HUES64 (cell line): ENCODE measurements around the gene C2.
"Not testable (repeated sequence)": the region's sequence is repeated elsewhere in the genome, so short reads cannot be mapped to it uniquely, and the experiment has no call there.

Experiments
- H3K27ac ChIP-seq: 2 replicates; pipeline ENCODE4 v1.7.0; 2013; ENCODE audit warnings: low read depth, low read length, inconsistent platforms
- H3K27me3 ChIP-seq: 2 replicates; pipeline ENCODE4 v1.6.1; 2013; ENCODE audit warnings: mild to moderate bottlenecking, low read length; ENCODE audit not compliant: insufficient read depth
- H3K36me3 ChIP-seq: 2 replicates; pipeline ENCODE4 v1.6.1; 2013; ENCODE audit warnings: mild to moderate bottlenecking, low read length; ENCODE audit not compliant: insufficient read depth
- H3K4me1 ChIP-seq: 2 replicates; pipeline ENCODE4 v1.6.1; 2013; ENCODE audit warnings: mild to moderate bottlenecking, low read length, moderate library complexity; ENCODE audit not compliant: insufficient read depth
- H3K4me3 ChIP-seq: 2 replicates; pipeline ENCODE4 v1.5.1; 2013; ENCODE audit warnings: mild to moderate bottlenecking, low read length, moderate library complexity
- H3K9ac ChIP-seq: 2 replicates; pipeline ENCODE4 v1.6.1; 2013; ENCODE audit warnings: mild to moderate bottlenecking, low read depth, low read length
- H3K9me3 ChIP-seq: 2 replicates; pipeline ENCODE4 v1.6.1; 2013; ENCODE audit warnings: low read depth, low read length; ENCODE audit not compliant: insufficient read depth
- WGBS: fragments of 150-250, 120-280 bp; methylation state at CpG from one replicate; pipeline ENCODE4 v1.1.7; 2013; ENCODE audit warnings: missing lambda C conversion rate; 5-methylcytosine and 5-hydroxymethylcytosine counted together

C2 gene

GRCh38 chr6:31899882-31900722 is 27.4 kb upstream of the C2 start:
- H3K4me1 ChIP-seq, result peaks cover 9% of the 10 kb centered on the region
- peaks cover 25% of the 10 kb centered on the region for H3K36me3 ChIP-seq
- no peak overlapping the region for H3K4me3 ChIP-seq
- no peaks in the 10 kb centered on the region for H3K9me3 ChIP-seq
- WGBS, result 94% methylated on average over 49 of the region's 49 CpGs
- H3K9ac ChIP-seq, result no peak overlapping the region
- H3K27ac ChIP-seq, result no peak overlapping the region
- H3K27me3 ChIP-seq, result no peaks in the 10 kb centered on the region

GRCh38 chr6:31900917-31901414 is 26.6 kb upstream of the C2 start:
- H3K27ac ChIP-seq, result peak overlapping the region; percentile 82
- peaks cover 16% of the 10 kb centered on the region for H3K36me3 ChIP-seq
- WGBS, result 71% methylated on average over 29 of the region's 29 CpGs
- H3K4me3 ChIP-seq, result peak overlapping the region; percentile 74
- H3K27me3 ChIP-seq, result no peaks in the 10 kb centered on the region
- peaks cover 12% of the 10 kb centered on the region for H3K4me1 ChIP-seq
- no peaks in the 10 kb centered on the region for H3K9me3 ChIP-seq
- peak overlapping the region; percentile 81 for H3K9ac ChIP-seq

GRCh38 chr6:31901415-31901952 is 26.0 kb upstream of the C2 start:
- peak overlapping the region; percentile 74 for H3K4me3 ChIP-seq
- peak overlapping the region; percentile 82 for H3K27ac ChIP-seq
- no peaks in the 10 kb centered on the region for H3K9me3 ChIP-seq
- peaks cover 11% of the 10 kb centered on the region; the same call in 1 of the 2 replicates for H3K36me3 ChIP-seq
- H3K4me1 ChIP-seq, result peaks cover 14% of the 10 kb centered on the region
- 5% methylated on average over 34 of the region's 45 CpGs for WGBS
- no peaks in the 10 kb centered on the region for H3K27me3 ChIP-seq
- H3K9ac ChIP-seq, result peak overlapping the region; percentile 81

- Histone ChIP-seq H3K9me3 (no peaks in the 10 kb centered on the region), H3K4me1 (peaks cover 13% of the 10 kb centered on the region), H3K4me3 (peak within 1 kb of the TSS; percentile 74), H3K9ac (peak within 1 kb of the TSS; percentile 81), H3K27ac (peak within 1 kb of the TSS; percentile 82), H3K36me3 (peaks cover 9% of the 10 kb centered on the region; the same call in 1 of the 2 replicates), H3K27me3 (no peaks in the 10 kb centered on the region)
- under 1% methylated on average over 66 of the region's 77 CpGs for WGBS
Observed at GRCh38 chr6:31901953-31902643, 25.4 kb upstream of the C2 start, which contains the start of gene ZBTB12. ZBTB12 (minus strand) TSS chr6:31902086; CDS start chr6:31901305, 781 bp downstream.

- H3K9me3 ChIP-seq, result no peaks in the 10 kb centered on the region
- H3K27me3 ChIP-seq, result no peaks in the 10 kb centered on the region
- 96% methylated on average over 2 of the region's 3 CpGs for WGBS
- H3K9ac ChIP-seq, result no peak overlapping the region
- H3K27ac ChIP-seq, result no peak overlapping the region
- no peak overlapping the region for H3K4me3 ChIP-seq
- peaks cover 9% of the 10 kb centered on the region; the same call in 1 of the 2 replicates for H3K36me3 ChIP-seq
- H3K4me1 ChIP-seq, result peaks cover 13% of the 10 kb centered on the region
Observed at GRCh38 chr6:31903957-31904356, 23.6 kb upstream of the C2 start.

GRCh38 chr6:31905041-31905440 is 22.5 kb upstream of the C2 start:
- Histone ChIP-seq H3K9ac (no peak overlapping the region), H3K36me3 (0 out of 2 replicates have a peak, but pooled peaks cover under 1% of the 10 kb centered on the region), H3K27me3 (no peaks in the 10 kb centered on the region), H3K4me1 (peaks cover 13% of the 10 kb centered on the region), H3K9me3 (no peaks in the 10 kb centered on the region), H3K27ac (no peak overlapping the region), H3K4me3 (no peak overlapping the region)
- WGBS, result 100% methylated on average over 1 of the region's 1 CpG

GRCh38 chr6:31906122-31906521 is 21.4 kb upstream of the C2 start:
- no peak overlapping the region; the same call in 1 of the 2 replicates for H3K27ac ChIP-seq
- no peaks in the 10 kb centered on the region for H3K27me3 ChIP-seq
- 10% methylated on average over 4 of the region's 4 CpGs for WGBS
- 0 out of 2 replicates have a peak overlapping the region, but pooled peaks have one; percentile 8 for H3K9ac ChIP-seq
- H3K4me3 ChIP-seq, result peak overlapping the region; percentile 11; the same call in 1 of the 2 replicates
- no peaks in the 10 kb centered on the region for H3K36me3 ChIP-seq
- H3K9me3 ChIP-seq, result no peaks in the 10 kb centered on the region
- peaks cover 13% of the 10 kb centered on the region for H3K4me1 ChIP-seq

- H3K4me3 ChIP-seq, H3K9me3 ChIP-seq, H3K27ac ChIP-seq, H3K27me3 ChIP-seq, H3K36me3 ChIP-seq, H3K9ac ChIP-seq: not testable (repeated sequence)
- WGBS, result 84% methylated on average over 7 of the region's 8 CpGs
- peaks cover 13% of the 10 kb centered on the region for H3K4me1 ChIP-seq
Observed at GRCh38 chr6:31906727-31907126, 20.8 kb upstream of the C2 start.

- H3K4me3 ChIP-seq, result no peak overlapping the region
- H3K9ac ChIP-seq, result no peak overlapping the region
- H3K27ac ChIP-seq, result no peak overlapping the region
- no peaks in the 10 kb centered on the region for H3K36me3 ChIP-seq
- H3K9me3 ChIP-seq, result no peaks in the 10 kb centered on the region
- WGBS, result 86% methylated on average over 6 of the region's 7 CpGs
- peaks cover 13% of the 10 kb centered on the region for H3K4me1 ChIP-seq
- no peaks in the 10 kb centered on the region for H3K27me3 ChIP-seq
Observed at GRCh38 chr6:31907158-31907813, 20.2 kb upstream of the C2 start.

- not testable (repeated sequence) for H3K36me3 ChIP-seq, H3K27me3 ChIP-seq, H3K4me3 ChIP-seq, H3K4me1 ChIP-seq, H3K9me3 ChIP-seq, H3K9ac ChIP-seq, H3K27ac ChIP-seq
- 88% methylated on average over 5 of the region's 5 CpGs for WGBS
Observed at GRCh38 chr6:31908255-31908654, 19.3 kb upstream of the C2 start.
